ENCODE data around the gene SUN2.

- TF ChIP-seq EP300 (IDR thresholded peaks at IDR 0.05) (no peak), CTCF (IDR thresholded peaks at IDR 0.05) (no peak), POLR2AphosphoS5 (IDR thresholded peaks at IDR 0.05) (no peak)
These were observed 18.8 kb upstream of the SUN2 start for GRCh38 chr22:38774496-38775166.
